ENCODE results near the gene PRDM1.

Gene PRDM1

DNA sequence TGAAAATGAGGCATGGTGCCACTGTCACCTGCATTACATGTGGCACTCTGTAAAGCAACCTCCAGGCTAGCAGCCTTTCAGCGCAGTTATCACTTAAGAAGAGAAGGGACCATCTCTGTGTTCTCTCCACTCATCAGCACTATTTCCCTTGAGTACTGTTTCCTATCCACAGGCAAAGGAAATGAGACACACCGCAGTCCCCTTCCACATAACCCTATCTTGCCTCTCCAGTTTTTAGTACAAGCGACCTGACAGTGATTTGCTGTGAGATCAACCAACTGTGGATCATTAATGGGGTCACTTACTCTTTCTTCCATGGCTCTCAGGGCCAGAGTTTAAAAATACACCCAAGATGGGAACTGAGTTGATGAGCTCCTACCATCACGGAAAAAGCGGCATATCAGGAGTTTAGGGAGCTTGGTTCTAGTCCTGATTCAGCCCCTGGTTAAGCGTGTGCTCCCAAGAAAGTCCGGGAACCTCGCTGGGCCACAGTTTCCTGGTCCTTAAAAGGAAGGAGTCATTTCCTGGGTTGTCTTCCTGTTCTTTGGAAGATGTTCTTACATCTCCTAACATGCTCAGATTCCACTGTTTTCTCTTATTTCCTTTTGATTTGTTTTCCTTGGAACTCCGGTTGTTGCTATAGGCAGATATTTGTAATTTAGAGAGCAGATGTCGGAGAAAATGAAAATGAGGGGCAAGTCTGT, 27.3 kb downstream of the PRDM1 start:
- in situ Hi-C loops (cut with MboI; ENCODE audit: low sequenced_read_pairs): no loop called here

DNA sequence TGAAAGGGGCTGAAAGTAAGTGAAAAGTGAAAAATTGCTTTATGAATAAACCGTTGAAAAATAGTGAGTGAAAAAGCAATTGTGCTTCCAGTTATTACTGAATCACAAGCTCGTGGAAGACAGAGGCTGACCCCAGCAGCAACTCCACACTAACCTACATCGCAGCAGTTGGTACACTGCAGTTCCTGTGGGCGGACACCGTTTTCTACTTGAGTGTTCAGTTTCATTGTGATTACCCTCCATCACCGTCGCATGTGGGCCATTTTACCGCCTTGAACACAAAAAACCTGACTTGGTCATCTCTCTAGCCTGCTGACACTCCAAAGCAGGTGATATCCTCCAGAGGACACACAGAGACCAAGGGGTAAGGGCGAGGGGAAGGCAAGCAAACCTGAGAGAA, 28.4 kb downstream of the PRDM1 start:
- in situ Hi-C loops (cut with MboI; ENCODE audit: low sequenced_read_pairs): no loop called here

DNA sequence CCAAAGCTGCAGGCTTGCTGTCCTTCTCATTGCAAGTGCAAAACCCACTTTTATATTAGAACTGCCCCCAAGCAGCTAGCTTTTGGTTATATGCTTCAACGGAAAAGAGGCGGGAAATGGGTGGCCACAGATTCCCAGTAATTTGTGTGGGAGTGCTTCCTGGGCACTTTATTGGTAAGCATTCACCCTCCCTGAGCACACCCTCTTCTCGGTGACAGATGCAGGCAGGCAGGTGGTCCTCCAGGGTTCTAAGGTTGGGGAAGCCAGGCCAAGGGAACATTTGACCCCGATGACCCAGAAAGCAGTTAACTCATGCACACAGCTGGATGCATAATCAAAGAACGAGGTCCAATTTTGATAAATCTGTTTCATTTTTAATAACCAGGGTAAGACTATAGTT, 29.1 kb downstream of the PRDM1 start:
- in situ Hi-C loops (cut with MboI; ENCODE audit: low sequenced_read_pairs): no loop called here

DNA sequence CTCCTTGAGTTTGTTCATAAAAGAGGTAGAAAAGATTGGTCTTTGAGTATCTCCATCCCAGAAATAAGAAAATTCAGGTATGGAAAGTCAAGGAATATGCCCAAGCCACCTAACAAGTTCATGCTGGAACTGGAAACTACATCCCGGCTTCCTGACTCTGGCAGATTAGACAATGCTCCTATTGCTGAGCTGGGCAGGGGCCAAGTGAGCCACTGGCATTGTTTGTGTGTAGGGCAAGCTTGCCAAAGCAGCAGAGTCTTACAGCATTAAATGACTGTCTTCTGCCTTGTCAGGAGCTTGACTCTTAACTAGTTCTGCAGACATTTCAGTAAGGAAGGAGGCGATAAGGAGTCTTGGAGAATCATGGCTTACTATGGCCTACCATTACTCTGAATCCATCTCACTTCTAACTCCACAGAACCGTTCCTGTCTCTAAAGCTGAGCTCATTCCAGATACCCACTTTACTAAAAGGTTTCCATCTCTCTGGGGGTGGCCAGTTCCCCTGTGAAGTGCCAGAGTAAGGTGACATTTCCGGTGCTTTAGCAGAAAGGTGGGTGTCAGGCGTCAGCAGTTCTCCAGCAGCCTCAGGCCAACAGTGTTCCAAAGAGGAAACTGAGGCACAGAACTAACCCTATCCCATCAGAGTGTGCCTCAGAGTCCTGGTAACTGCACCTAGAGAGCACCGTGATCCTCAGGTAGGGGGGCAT, 30.1 kb downstream of the PRDM1 start:
- in situ Hi-C loops (cut with MboI; ENCODE audit: low sequenced_read_pairs): no loop called here

DNA sequence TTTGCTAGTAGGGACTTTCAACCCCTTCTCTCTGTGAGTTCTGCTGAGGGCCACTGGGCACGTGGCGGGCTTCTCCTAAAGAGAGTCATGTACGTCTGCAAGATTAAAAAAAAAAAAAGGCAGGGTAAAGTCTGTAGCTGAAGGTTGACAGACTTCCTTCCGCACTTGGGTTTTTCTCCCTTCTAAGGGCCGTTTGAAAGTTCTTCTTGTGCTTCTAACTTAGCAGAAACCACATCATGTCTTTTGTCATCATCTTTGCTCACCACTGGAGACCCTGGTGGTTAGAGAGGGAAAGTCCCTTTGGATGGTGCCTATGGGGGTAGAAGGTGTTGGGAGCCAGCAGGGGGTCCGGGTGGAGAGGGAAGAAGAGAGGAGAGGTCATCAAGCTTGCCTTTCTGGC, 31.4 kb downstream of the PRDM1 start:
- in situ Hi-C loops (cut with MboI; ENCODE audit: low sequenced_read_pairs): no loop called here

- in situ Hi-C loops (cut with MboI; ENCODE audit: low sequenced_read_pairs): no loop called here
Measured at GRCh38 chr6:106118835-106119431, 32.8 kb downstream of the PRDM1 start.

DNA sequence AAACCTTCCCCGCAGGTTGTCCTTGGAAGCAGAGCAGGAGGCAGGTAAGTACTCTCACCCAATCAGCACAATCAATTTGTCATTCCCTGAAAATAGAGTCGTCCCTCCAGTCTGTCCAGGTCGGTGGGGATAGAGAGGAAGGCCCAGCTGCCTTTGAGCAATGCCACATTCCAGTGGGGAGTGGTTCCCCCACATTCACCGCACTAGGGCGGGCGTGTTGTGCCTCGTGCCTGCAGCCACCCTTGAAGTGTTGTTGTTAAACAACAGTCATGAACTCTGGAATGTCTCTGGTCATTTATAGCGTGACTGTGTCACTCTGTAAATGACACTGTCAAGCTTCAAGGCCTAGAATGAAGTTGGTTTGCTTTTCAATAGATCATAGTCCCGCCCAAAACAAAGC, 33.4 kb downstream of the PRDM1 start:
- in situ Hi-C loops (cut with MboI; ENCODE audit: low sequenced_read_pairs): no loop called here

DNA sequence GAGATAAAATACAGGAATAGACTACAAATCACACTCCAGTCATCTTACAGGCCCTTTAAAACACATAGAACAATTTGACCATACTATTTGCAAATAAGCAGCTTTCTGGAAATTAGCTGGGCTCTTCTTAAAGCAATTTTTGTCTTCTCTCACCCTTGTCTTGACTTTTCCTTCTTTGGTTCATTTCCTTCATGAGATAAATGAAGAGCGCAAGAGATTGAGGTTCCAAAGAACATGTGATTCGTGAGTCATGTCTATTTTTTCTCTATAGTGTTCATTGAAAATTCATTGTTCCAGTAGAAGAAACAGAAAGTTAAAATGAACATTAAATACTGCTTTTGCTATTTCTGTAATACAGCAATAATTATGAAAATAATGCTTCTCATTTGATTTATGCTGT, 33.9 kb downstream of the PRDM1 start:
- in situ Hi-C loops (cut with MboI; ENCODE audit: low sequenced_read_pairs): no loop called here

DNA sequence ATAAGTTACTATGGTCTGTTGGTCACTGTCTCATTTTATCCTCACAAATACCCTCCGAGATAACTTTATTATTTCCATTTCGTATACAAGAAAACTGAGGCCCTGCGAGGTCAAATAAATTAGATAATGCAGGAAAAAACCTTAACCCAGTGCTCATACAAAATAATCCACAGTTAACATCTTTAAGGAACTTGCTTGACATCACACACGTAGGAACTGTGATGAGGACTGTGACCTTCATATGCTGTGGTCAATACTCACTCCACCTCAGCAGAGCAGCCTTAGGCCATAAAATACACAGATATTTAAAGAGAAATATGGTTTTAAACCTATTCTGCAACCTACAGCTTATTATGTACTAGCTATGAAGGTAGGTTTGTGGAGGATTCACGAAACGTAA, 34.3 kb downstream of the PRDM1 start:
- in situ Hi-C loops (cut with MboI; ENCODE audit: low sequenced_read_pairs): no loop called here

DNA sequence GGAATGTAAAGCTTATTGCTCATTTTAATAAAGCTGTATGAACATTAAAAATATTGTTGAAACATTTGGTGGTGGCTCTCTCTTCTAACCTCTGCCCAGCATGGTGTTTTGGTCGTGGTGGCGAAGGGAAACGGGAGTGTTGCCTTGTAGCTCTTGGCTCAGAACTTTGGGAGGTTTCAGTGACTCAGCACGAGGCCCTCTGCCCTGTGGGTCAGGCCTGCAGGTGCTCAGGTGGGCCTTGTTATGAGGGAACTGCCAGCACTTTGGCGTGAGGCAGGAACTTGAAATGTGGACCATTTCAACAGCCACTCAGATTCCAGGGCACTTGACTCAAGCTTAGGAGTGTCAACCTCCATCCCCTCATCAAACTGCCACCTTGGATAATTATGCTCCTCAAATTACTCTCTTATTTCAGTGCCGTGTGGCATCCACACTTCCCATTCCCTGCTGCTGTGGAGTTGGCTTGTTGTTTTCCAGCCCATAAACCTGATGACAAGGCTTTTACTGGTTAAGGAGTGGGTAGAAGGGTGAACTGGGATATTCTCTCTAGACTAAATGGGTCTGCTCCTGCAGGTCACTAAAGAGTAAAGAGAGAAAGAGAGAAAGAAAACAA, 36.3 kb downstream of the PRDM1 start:
- in situ Hi-C loops (cut with MboI; ENCODE audit: low sequenced_read_pairs): no loop called here

DNA sequence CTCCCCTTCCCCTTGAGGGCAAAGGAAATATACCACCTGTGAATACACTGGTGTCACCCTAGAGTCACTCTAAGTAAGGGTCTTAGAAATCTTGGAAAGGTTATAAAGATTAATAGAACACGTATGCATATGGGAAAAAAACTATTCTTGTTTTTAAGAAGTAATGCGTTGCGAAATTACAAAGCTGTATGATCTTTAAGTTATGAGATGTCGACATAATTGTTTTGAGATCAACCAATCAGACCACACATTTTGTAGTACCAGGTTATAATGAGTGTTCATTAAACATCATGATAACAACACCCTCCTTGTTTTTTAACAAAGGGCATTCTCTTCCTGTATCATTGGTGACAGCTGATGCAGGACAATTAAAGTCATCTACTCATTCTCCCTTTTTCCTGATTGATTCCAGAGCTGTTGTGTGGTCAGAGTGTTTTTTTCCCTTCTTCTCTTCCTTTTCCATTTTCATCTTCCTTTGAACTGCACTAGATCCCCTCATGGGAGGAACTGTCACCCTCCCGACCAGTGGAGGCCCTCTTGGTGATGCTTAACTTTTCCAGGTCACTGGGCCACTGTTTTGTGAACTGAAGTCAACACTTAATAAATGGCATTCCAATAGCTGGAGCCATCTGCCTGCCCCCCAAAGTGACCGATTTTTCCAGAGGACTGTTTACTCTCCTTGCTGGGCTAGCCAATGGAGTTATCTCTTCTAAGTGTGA, 37.0 kb downstream of the PRDM1 start:
- in situ Hi-C loops (cut with MboI; ENCODE audit: low sequenced_read_pairs): no loop called here

GRCh38 chr6:106124015-106124414, 37.9 kb downstream of the PRDM1 start:
- in situ Hi-C loops (cut with MboI; ENCODE audit: low sequenced_read_pairs): no loop called here

DNA sequence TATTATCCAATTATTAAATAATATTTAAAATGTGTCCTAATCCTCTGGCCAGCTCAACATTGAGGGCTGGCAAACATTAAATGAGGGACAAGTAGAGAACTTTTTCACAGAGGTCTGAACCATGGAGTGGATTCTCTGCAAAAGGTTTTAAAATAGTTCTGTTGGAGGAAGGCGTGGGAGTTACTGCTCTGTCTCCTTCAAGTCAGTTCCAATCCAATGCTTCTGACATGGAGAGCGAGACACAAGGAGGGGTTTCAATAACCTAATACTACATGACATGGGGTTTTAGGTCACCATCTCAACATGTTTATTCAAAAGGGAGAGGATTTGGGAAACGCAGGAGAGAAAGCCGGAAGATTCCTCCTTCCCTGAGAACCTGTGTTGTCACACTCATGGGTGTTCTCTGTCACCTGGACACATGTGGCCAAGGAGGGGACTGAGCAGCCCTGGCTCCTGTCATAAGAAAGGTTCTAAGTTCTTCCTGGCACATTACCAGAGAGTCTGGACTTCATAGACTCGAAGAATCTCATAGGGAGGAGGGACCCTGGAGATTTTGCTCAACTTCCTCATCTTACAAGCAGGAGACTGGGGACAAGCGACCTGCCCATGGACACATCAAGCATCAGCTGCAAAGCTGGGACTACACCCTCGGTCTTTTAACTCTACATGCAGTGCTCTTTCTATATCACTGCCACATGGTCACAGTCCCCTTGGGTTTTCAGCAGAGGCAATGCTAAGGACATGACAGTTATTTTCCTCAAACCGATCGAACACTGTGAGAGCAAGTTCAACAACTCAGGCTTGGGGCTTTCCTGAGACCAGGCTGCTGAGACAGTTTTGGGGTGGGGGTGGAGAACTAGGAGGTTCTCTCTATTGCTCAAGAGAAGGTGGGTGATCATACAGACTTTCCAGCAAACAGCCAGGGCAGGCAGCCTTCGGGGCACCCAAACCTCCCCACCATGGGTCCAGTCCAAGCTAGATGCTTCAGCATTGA, 38.6 kb downstream of the PRDM1 start:
- in situ Hi-C loops (cut with MboI; ENCODE audit: low sequenced_read_pairs): no loop called here

DNA sequence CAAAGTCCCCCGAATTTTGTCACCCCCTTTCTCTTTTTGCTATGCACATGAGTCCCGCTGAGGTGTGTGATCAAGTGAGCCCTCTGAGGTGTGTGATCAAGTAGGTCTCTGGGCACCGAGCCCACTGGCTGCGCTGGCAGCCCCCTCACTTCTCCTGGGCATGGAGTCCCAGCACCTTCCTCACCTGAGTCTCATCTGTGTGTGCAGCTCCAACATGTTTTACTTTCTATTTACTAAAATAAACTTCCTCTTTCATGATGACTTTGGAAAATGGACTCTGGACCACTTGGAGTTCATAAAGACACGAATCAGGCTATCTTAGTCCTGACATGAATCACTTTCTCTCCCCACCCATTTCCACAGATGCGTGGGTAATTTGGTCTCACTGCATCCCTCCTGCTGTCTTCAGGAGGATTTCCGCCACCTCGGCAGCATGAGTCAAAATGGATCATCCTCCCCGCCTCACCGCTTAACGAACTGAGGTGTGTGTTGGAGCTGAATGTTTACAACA, 39.8 kb downstream of the PRDM1 start:
- in situ Hi-C loops (cut with MboI; ENCODE audit: low sequenced_read_pairs): no loop called here

GRCh38 chr6:106126482-106126881, 40.3 kb downstream of the PRDM1 start:
- in situ Hi-C loops (cut with MboI; ENCODE audit: low sequenced_read_pairs): no loop called here

GRCh38 chr6:106128981-106129781, 43.0 kb downstream of the PRDM1 start:
- in situ Hi-C loops (cut with MboI; ENCODE audit: low sequenced_read_pairs): no loop called here

DNA sequence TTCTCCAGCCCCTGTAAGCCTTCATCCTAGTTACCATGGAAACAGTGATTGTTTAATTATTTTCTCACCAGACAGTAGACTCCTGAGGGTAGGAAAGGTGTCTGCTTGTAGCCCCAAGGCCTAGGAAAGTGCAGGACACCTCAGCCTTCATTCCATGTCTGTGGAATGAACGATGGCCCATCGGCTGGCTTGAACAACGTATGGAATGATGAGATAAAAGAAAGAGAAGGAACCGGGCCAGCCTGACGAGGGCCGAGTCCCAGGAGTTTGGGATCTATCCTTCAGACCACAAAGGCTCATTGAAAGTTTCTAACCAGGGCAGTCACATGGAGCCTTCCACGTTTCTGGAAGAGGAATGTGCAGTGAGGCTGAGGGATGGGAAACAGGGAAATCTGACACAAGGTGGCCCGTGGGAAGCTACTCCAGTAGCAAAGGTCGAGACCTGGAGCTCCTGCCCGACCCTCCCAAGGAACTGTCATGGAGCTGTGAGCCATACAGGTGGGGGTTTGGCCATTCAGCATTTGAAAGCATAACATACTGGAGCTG, 46.1 kb downstream of the PRDM1 start:
- in situ Hi-C loops (cut with MboI; ENCODE audit: low sequenced_read_pairs): no loop called here

GRCh38 chr6:106133040-106133439, 46.9 kb downstream of the PRDM1 start:
- in situ Hi-C loops (cut with MboI; ENCODE audit: low sequenced_read_pairs): no loop called here

Measured in HL-60/S4 treated with phorbol 12-myristate 13-acetate at 8.2 ng/mL for 4 days and 3 days (cell line).